Activated T-cell treated with anti-CD3 and anti-CD28 coated beads, Interleukin-2, amount 50 U/mL, for 24 hours (primary cell): ENCODE data around the gene SLC30A5.

Experiments
- DNase-seq: peaks from one replicate; pipeline ENCODE4 v3.0.0-alpha.2; 2020
- H3K27ac Mint-ChIP-seq: 2 replicates; pipeline ENCODE4 v1.8.0; 2020; ENCODE audit warnings: mild to moderate bottlenecking, mixed read lengths
- H3K27me3 Mint-ChIP-seq: 2 replicates; pipeline ENCODE4 v1.8.0; 2020; ENCODE audit warnings: mixed read lengths
- H3K36me3 Mint-ChIP-seq: 2 replicates; pipeline ENCODE4 v1.8.0; 2020; ENCODE audit warnings: low read depth, mixed read lengths
- H3K4me1 Mint-ChIP-seq: 2 replicates; pipeline ENCODE4 v1.8.0; 2020; ENCODE audit warnings: low read depth, mixed read lengths
- H3K4me3 Mint-ChIP-seq: 2 replicates; pipeline ENCODE4 v1.8.0; 2020; ENCODE audit warnings: mild to moderate bottlenecking, moderate library complexity, mixed read lengths
- H3K9me3 Mint-ChIP-seq: 2 replicates; pipeline ENCODE4 v1.8.0; 2020; ENCODE audit warnings: mixed read lengths

Gene SLC30A5

GRCh38 chr5:69167929-69168328 lies 74.1 kb downstream of the SLC30A5 start:
- Mint-ChIP-seq H3K36me3 (peaks cover 57% of the 10 kb centered on the region), H3K4me3 (peak overlapping the region; percentile 96), H3K27ac (peak overlapping the region; percentile 95), H3K9me3 (peaks cover 2% of the 10 kb centered on the region), H3K4me1 (peaks cover 29% of the 10 kb centered on the region), H3K27me3 (no peaks in the 10 kb centered on the region)
- no peak for DNase-seq

- H3K36me3 Mint-ChIP-seq = peaks cover 82% of the 10 kb centered on the region
- peaks cover 2% of the 10 kb centered on the region for H3K9me3 Mint-ChIP-seq
- no peak for DNase-seq
- no peak overlapping the region for H3K4me3 Mint-ChIP-seq
- H3K27me3 Mint-ChIP-seq = no peaks in the 10 kb centered on the region
- no peak overlapping the region for H3K27ac Mint-ChIP-seq
- peaks cover 29% of the 10 kb centered on the region for H3K4me1 Mint-ChIP-seq
Observed at GRCh38 chr5:69170495-69170894, 76.7 kb downstream of the SLC30A5 start.

- H3K36me3 Mint-ChIP-seq = peaks cover 87% of the 10 kb centered on the region
Observed at GRCh38 chr5:69170969-69171368, 77.2 kb downstream of the SLC30A5 start.

More at GRCh38 chr5:69170969-69171368, 77.2 kb downstream of the SLC30A5 start:
- Mint-ChIP-seq H3K4me1 (peaks cover 25% of the 10 kb centered on the region), H3K27ac (no peak overlapping the region), H3K27me3 (no peaks in the 10 kb centered on the region), H3K4me3 (no peak overlapping the region), H3K9me3 (peaks cover 2% of the 10 kb centered on the region)
- no peak for DNase-seq
